ENCODE measurements around the gene ZNF784. TPM values are rescaled to one million over a fixed set of nuclear protein-coding genes. Genes with fewer than 3 reads are reported as not detected.

Gene ZNF784
- total and polyA plus RNA-seq, 2 of the 8 experiments (the other 6 are each of a cell fraction or from before 2014, with no cell fraction given) = 6.5 to 8.0 TPM

- TF ChIP-seq, protein P1, sequence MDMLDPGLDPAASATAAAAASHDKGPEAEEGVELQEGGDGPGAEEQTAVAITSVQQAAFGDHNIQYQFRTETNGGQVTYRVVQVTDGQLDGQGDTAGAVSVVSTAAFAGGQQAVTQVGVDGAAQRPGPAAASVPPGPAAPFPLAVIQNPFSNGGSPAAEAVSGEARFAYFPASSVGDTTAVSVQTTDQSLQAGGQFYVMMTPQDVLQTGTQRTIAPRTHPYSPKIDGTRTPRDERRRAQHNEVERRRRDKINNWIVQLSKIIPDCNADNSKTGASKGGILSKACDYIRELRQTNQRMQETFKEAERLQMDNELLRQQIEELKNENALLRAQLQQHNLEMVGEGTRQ (IDR thresholded peaks at IDR 0.05; ENCODE audit: low read length) = no peak
- TF ChIP-seq POLR2AphosphoS5 (IDR thresholded peaks at IDR 0.05; ENCODE audit: low read depth, low read length) (no peak), CHD1 (IDR thresholded peaks at IDR 0.05; ENCODE audit: low read depth, low read length) (no peak), GTF2F1 (IDR thresholded peaks at IDR 0.05; ENCODE audit: borderline replicate concordance, low read depth, low read length) (no peak), RXRA (IDR thresholded peaks at IDR 0.05; ENCODE audit: insufficient read depth, low read depth, low read length) (no peak), TAF7 (optimal IDR thresholded peaks at IDR 0.05; ENCODE audit: borderline replicate concordance, low read depth, low read length) (no peak), HDAC6 (IDR thresholded peaks at IDR 0.05; ENCODE audit: low read depth, low read length) (no peak), BACH1 (IDR thresholded peaks at IDR 0.05; ENCODE audit: low read length) (no peak), JUN (IDR thresholded peaks at IDR 0.05; ENCODE audit: low read depth, low read length) (no peak), CEBPB (IDR thresholded peaks at IDR 0.05; ENCODE audit: low read depth, low read length) (no peak)
Measured at GRCh38 chr19:55603115-55603514, 21.3 kb downstream of the ZNF784 start (continued).
